Neural progenitor cell (in vitro differentiated cells): Measurements from ENCODE around the gene FARS2.

ENCODE experiments used
- EZH2 ChIP-seq: fragments of 200-600 bp; sonication (generic); IDR thresholded peaks from 2 replicates; pipeline ENCODE4 v1.6.1; 2017; ENCODE audit warnings: antibody characterized with exemption, mild to moderate bottlenecking, moderate library complexity
- EZH2phosphoT487 ChIP-seq: fragments of 200-600 bp; sonication (generic); IDR thresholded peaks from 2 replicates; pipeline ENCODE4 v1.6.1; 2017; ENCODE audit warnings: antibody characterized with exemption
- TF ChIP-seq, protein P1 (sequence below): fragments of 200-600 bp; sonication (generic); IDR thresholded peaks from 2 replicates; pipeline ENCODE4 v1.5.1; 2017; ENCODE audit warnings: antibody characterized with exemption, mild to moderate bottlenecking

DNA sequence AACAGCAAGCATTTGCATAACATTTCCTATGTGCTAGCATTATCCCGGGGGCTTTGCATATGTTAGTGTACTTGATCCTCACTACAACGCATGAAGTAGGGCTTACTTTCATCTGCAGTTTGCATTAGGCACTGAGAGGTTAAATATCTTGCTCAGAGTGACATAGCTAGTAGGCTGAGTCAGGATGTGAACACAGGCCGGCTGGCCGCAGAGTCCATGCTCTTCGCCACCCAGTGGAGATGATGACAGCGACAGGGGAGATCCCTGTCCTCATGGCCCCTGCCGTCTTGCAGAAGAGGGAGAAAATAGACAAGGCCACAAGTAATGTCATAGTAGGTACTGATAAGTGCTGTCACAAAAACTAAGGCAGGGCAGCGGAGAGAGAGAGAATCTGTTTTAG is 47.5 kb upstream of the FARS2 start:
- TF ChIP-seq, protein P1, sequence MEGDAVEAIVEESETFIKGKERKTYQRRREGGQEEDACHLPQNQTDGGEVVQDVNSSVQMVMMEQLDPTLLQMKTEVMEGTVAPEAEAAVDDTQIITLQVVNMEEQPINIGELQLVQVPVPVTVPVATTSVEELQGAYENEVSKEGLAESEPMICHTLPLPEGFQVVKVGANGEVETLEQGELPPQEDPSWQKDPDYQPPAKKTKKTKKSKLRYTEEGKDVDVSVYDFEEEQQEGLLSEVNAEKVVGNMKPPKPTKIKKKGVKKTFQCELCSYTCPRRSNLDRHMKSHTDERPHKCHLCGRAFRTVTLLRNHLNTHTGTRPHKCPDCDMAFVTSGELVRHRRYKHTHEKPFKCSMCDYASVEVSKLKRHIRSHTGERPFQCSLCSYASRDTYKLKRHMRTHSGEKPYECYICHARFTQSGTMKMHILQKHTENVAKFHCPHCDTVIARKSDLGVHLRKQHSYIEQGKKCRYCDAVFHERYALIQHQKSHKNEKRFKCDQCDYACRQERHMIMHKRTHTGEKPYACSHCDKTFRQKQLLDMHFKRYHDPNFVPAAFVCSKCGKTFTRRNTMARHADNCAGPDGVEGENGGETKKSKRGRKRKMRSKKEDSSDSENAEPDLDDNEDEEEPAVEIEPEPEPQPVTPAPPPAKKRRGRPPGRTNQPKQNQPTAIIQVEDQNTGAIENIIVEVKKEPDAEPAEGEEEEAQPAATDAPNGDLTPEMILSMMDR = no peak
- no peak for TF ChIP-seq EZH2
- no peak for TF ChIP-seq EZH2phosphoT487
